Transverse colon (tissue), 4 donors: ENCODE results near the gene PBLD.

ENCODE experiments used
- CTCF ChIP-seq, 5 experiments: fragments of 200-600 bp in 3 of 5; fragments of 450-650 bp in 2 of 5; sonication (generic) in 3 of 5; IDR thresholded peaks; 1 replicate in 2 of 5; 2 replicates in 3 of 5; pipeline ENCODE4 v1.5.1; 2016 to 2017; ENCODE audit warnings: antibody characterized with exemption in 5 of 5, inconsistent platforms in 3 of 5, mild to moderate bottlenecking in 2 of 5, moderate library complexity in 1 of 5
- POLR2A ChIP-seq: fragments of 450-650 bp; IDR thresholded peaks from one replicate; pipeline ENCODE4 v1.6.1; 2016; ENCODE audit warnings: antibody characterized with exemption, mild to moderate bottlenecking, moderate library complexity
- POLR2AphosphoS5 ChIP-seq, 3 donors: sonication (generic); formaldehyde crosslinking; IDR thresholded peaks; one replicate each; pipeline ENCODE4 v1.6.1; 2016; ENCODE audit warnings: antibody characterized with exemption in 3 of 3

GRCh38 chr10:68251625-68252495 lies 80.9 kb downstream of the PBLD start:
- TF ChIP-seq CTCF (IDR thresholded peaks at IDR 0.05) (no peak), POLR2A (no peak), POLR2AphosphoS5 (IDR thresholded peaks at IDR 0.05) (no peak)
